C1 segment of cervical spinal cord (tissue), 14 donors: ENCODE measurements around the gene ZNF536.

Source experiments
- DNase-seq, 14 donors: peaks; one replicate each; lab custom pipeline; 2025; lab: John Stamatoyannopoulos, UW

Gene ZNF536

DNA sequence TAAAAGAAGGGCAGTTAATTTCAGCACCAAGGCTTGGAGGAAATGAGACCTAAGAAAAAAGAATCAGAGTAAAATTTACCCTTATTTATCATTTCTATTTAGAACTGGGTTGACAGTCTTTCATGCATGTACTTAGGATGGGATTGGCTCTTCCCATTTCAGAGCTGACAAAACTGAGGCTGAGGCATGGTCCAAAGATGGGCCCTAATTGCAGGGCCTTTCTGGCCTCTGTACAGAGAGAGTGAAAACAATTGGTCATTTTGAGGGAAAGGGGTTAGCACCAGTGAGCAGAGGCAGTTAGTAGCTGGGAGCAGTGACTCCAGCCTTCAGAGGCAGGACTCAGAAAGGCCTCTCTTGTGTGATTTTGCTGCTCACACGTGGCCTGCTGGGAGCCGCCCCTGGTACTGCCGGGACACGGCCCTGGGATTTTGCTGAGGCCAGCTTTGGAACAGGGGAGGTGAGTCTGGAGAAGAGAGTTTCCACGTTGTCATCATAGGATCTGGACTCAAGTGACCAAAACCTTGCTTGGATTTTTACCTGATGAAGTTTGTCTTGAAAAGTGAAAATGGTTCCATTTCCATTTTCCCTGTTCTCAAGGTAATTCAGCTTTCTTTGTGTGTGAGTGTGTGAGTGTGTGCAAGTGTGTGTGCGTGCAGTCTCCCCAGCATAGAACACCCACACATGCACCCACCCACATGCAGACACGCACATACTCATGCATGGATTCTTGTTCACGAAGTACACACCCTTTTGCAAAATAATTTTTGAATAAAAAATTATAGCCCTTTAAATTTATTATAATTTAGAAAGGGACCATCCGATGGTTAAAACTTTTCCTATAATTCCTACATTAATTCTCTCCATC is at the start of gene ZNF536:
ZNF536 (plus strand) TSS at position 425 of the 865 bp plus-strand sequence. CDS start 71,179 bp downstream, outside the sequence.
- DNase-seq = peak in 12 of 14 donors; percentile 31 to 84 (median 60)

DNA sequence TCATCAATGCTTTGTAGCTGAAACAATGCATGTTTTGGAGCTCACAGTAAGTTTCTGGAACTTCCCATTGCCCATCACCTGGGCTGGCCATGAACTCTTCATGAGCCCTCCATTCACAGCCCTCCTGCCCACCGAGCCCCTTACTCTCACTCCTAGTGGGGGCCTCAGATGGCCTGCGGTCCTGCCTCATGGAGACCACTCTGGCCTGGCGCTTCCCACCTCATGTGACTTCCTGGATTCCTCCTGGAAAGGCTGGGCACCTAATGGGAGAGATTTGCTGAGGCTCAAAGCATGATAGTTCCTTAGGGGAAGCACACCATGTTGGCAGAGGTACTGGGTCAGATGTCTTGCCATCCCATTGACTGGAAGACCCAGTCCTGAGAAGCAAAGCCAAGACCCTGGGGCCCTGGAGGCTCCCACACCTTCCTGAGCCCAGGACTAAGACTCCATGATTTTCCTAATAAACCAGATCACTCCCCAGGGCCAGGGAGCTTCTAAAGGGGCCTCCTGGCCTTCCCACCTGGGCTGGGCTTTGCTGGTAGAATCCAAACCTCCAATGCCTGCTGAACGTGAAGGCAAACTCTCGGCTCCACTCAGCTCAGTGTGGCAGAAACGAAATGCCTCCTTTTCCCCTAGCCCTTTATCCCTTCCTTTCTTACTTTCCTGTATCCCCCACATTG is 49.4 kb upstream of the ZNF536 start:
- DNase-seq = no peak

DNA sequence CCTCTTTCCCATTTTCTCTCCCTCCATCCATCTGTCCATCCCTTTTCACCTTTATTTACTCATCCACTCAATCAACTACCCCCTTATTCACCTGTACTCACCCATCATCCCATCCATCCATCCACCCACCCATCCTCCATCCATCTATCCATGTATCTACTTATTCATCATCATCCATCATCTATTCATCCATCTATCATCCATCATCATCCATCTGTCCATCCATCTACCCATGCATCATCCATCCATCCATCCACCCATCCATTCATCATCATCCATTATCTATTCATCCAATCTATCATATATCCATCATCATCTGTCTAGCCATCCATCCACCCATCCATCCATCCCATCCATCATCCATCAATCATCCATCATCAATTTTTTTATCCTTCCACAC is 48.3 kb upstream of the ZNF536 start:
- DNase-seq = no peak

DNA sequence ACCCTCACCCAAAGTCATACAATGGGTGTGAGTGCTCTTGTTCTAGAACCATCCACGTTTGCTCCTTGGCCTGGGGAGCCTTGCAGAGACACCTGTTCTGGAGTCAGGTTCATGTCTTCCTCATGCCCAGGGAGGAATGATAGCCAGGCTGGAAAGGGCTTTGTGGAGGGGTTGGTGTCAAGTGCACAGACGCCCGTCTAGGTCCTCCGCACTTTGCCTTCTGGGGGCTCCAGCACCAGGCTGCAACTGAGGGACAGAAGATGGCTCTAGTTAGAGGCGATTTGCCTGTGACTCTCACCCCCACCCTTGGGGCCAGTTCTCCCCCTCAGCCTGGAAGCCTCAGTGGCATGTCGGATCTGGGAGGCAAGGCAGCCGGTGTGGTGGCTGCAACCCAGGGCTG is 47.2 kb upstream of the ZNF536 start:
- DNase-seq = no peak

DNA sequence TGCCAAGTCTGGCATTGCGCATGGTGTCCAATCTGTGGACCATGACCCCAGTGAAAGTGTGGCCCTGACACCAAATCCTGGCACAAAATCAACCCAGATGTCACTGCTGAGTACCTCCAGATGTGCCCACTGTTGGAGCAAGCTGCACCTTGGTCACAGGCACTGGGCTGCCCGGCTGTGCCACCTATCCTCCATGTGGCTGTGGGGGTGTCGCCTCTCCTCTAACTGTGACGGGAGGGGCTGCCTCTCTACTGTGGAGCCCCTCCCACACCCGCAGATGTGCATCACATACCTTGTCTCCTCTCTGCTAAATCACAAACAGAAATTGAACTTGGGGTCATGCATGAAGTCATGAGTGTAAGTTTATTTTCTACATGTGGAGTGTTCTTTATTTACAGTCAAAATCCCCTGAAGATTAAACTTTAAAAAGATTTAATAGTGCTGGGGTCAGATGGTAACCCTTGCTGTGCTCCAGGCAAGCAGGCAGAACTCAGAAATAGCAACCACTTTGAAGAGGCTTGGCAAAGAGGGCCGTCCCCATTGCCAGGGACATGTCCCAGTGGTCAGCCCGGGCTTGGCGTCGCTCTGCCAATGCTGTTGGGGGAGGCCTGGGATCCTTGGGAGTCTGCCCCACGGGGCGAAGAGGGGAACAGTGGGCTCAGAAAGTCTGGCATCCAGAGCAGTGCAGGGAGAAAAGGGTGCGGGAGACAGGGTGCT is 46.4 kb upstream of the ZNF536 start:
- DNase-seq = peak in 3 of 14 donors; percentile 16 to 51 (median 17)

DNA sequence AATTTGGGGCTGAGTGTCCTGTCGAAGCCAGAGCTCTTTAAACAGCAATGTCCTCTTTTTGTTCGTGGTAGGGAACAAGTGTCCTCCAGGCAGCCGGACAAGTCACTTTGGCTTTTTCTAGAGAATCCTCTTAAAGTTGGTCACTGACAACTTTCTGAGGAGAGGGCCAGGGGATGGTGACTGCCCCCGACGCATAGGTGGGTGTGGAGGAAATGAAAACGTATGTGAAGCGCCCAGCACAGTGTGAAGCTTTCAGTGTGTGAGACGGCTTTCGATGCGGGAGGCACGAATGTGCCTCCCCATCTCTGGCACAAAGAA is 45.8 kb upstream of the ZNF536 start:
- DNase-seq = no peak

DNA sequence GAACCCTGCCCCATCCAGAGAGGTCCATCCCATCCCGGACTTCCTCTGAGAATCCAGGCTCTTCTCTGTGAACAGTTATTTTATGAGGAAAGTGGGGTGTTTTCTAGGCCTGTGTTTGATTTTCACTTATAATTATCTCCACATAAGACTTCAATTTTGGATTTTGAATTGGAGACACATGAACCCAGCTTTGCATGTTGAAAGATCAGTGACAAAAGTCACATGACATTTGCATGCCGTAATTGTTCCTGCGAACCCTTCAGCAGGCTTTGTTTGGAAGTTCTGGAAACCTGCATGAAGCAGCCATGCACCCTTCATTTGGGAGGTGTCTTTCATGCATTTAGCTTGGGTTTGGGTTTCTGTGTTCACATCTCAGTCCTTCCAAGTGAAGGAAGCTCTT is 44.9 kb upstream of the ZNF536 start:
- DNase-seq = no peak

DNA sequence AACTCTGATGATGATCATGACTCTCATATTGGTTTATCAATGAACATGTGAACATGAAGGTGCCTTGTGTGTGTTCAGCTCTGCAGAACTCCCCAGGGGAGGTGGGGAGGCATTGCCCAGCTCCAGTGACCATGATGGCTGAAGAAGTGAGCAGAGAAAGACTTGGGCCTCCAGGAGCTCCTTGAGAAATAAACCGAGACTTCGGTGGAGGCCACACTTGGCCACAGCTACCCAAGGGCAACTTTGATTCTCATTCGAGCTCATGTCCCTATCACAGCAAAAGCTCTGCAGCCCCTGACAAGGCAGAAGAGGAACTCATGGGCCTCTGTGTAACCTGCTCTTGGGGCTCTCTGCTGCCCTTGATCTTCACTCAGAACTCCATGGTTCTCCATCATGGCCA is 44.1 kb upstream of the ZNF536 start:
- DNase-seq = no peak

DNA sequence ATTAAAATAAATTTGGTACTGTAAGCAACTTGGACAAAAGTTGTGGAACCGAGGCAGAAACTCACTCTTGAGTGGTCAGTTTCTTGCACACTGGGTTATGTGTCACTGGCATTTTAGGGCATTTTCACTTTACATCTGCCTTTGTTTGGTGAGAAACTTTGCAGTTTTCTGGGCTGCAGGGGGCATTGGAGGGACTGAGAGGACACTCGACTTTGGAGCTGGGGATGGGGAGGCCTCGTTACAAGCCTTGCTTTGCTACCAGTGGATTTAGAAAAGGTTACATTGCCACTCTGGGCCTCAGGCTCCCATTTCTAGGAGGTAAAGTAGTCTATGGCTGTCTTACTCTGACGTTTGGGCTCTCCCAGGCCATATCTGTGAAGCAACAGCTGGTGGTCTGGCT is 41.9 kb upstream of the ZNF536 start:
- DNase-seq = no peak

DNA sequence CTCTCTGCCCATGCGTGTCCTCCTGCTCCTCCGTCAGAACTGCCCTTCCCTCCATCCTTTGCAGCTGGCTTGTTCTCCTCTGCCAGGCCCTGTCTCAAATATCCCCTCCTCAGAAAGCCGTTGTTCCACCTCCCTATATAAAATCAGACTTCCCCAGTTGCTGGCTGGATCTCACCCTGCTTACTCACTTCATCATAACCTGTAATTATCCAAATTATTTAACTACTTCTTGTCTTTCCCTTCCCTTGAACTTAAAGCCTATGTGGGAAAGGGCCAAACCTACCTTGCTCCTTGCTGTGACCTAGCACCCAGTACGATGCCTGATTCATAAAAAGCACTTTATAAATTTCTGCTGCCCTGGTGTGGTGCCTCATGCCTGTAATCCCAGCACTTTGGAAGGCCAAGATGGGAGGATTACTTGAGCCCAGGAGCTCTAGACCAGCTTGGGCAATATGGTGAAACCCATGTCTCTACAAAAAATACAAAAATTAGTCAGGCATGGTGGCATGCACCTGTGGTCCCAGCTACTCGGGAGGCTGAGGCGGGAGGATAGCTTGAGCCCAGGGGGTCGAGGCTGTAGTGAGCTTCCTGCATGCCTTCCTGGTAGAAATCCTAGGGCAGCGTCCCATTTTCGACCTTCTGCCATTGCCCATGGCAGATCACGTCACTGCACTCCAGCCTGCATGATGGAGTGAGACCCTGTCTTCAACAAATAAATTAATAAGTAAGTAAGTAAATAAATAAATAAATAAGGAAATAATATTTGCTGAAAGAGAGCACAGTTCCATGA is 39.5 kb upstream of the ZNF536 start:
- DNase-seq = no peak

DNA sequence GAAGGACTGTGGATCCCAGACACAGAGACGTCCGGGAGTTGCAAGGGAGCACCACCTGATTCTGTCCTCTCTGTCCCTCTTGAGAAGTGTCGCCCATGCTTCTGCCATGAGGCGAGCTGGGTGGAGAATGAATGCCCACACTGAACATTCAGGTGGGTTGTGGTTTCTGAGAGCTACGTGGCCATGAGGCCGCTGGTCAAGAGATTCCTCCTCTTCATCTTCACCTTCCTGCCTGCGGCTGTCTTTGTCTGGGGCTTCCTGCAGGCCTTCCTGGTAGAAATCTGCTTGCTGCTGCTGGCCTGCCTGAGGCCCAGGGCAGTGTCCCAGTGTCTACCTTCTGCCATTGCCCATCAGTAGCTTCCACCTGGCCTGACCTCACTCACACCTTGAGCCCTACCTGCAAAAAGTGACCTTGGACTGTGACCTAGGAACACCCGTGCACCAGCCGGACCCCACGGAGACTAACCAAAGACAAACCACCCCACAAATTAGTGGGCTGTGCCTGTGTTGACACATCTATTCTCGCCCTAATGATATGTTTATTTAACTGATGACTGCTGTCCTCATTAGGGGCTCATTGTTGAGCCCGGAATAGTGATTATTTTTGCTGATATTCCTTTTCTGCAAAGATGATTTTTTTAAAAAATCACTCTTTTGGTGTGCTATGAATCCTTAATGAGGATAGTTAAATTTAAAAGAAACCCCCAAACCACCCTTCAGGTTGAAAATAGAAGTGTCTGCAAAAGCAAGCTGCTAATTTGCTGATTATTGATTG is 38.7 kb upstream of the ZNF536 start:
- no peak for DNase-seq

DNA sequence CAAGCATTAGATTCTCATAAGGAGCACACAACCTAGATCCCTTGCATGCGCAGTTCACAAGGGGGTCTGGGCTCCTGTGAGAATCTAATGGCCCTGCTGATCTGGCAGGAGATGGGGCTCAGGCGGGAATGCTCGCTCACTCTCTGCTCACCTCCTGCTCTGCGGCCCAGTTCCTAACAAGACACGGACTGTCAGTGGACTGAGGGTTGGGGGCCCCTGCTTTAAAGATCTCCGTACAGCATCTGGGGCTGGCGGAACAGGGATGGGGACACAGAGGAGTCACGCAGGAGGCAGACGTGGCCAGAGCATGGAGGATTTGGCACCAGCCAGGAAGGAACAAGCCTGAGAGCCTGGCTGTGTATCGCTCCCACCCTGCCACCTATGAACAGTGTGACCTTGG is 37.3 kb upstream of the ZNF536 start:
- DNase-seq = no peak

DNA sequence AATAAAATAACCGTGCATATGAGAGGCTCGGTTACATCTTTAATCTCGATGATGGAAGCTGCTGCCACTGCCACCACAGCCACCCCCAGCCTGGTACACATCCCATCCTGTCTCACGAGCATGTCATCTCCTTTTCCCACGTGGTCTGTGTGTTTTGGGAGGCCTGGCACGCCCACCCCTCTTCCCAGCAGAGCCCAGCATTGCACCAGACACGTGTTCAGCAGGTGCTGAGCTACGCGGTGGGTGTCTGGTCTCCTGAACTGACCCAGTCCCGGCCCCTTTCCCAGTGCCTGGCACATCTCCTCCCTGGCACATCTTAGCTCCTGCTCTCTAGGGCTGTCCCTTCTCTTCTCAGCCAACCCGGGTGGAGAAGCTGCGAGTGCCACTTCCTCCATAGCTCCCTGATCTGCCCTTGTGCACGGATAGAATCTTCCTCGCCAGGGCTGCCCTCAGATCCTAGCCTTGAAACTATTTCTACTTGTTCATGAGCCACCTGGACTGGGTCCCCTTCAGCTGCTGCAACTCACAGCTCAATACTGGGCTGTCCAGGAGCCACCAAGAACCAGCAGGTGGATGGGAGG is 36.8 kb upstream of the ZNF536 start:
- no peak for DNase-seq

DNA sequence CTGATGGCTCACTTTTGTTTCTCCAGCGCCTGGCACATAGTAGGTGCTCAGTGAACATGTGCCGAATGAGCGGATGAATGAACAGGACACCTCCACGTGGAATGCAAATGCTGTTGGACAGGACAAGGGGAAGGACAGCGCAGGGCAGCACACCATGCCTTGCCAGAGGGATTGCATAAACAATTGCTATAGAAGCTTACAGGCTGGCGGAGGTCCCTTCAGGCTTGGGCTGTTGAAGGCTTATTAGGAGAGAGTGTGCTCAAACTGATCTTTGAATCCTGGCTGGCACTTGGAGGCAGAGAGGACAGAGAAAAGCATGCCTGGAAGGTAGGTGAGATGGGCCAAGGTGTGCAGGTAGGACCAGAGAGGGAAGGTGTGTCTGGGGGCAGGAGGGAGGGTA is 35.9 kb upstream of the ZNF536 start:
- DNase-seq = no peak

DNA sequence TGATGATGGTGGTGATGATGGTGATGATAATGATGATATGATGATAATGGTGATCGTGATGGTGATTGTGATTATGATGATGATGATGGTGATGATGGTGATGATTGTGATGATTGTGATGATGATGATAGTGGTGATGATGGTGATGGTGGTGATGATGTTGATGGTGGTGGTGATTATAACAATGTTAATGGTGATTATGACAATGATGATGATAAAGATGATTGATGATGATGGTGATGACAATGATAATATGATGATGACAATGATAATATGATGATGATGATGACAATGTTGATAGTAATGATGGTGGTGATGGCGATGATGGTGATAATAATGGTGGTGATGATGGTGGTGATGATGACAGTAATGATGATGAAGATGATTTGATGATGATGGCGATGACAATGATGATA is 34.1 kb upstream of the ZNF536 start:
- DNase-seq = no peak

DNA sequence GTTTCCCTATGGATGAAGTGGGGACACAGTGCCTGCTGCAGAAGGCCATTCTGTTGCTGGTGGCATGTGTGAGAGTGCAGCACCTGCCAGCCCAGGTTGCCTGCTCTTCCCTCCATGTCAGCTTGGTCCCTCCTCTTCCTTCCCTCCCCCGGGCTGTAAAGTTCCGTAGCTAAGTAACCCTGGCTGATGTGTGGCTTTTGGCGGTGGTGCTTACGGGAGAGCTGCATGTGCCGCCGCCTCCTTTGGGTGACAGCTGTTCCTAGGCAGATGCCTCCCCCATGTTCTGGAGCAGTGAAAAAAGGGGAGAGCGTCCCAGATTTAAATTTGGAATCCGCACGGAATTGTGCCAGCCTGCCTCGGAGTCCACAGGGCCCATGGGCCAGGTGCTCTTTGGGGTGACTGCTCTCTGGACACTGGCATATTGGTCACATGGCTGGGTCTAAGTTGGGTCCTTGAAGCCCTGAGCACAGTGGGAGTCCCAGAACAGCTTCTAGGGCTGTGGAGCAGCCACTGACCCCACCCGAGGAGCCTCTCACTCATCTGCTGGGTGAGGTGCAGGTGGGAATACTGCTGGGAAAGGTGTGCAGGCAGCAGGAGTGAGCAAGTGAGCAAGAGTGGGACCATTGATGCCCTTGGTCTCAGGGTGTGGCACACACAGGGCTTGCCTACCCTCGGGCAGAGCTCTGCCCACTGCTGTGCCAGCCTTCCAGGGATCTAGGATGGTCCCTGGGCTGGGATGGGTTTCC is 33.1 kb upstream of the ZNF536 start:
- DNase-seq = no peak

DNA sequence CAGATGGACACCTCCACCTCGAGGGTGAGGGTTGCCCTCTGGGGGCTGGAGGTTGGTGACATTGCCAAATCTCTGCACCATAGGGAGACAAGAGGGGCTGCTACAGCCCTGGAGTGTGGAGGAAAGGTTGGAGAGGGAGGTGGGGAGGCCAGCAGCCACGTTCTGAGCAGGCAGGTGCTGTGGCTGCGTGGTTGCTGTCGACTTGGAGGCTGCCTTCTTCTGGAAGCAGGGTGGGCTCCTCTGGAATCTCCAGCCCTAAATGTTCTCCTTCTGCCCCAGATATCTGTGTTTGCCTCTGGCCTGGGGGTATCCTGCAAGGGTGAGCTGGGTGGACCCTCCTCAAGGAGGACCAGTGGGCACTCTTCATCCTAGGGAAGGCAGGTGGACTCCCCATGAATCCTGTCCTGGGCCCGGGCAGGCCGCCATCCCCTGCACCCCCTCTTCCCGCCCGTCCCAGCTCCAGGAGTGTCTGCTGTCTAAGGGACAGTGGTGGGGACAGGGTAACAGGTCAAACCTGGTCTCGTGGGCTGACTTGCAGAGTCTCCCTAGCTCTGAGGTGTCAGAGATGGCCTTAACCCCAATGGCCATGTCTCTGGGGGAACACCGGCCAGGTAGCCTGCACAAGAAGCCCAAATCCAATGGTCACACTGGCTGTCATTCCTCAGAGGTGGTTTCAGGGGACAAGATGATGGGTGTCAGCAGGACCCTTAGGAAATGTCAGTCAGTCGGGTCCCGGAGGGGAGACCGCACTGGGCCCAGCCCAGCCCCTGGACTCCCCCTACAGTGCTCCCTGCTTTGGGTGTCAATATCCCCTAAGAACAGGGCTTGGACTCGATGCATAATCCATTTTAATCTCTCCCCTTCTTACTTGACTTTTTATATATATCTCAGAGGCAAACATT is 32.3 kb upstream of the ZNF536 start:
- no peak for DNase-seq

DNA sequence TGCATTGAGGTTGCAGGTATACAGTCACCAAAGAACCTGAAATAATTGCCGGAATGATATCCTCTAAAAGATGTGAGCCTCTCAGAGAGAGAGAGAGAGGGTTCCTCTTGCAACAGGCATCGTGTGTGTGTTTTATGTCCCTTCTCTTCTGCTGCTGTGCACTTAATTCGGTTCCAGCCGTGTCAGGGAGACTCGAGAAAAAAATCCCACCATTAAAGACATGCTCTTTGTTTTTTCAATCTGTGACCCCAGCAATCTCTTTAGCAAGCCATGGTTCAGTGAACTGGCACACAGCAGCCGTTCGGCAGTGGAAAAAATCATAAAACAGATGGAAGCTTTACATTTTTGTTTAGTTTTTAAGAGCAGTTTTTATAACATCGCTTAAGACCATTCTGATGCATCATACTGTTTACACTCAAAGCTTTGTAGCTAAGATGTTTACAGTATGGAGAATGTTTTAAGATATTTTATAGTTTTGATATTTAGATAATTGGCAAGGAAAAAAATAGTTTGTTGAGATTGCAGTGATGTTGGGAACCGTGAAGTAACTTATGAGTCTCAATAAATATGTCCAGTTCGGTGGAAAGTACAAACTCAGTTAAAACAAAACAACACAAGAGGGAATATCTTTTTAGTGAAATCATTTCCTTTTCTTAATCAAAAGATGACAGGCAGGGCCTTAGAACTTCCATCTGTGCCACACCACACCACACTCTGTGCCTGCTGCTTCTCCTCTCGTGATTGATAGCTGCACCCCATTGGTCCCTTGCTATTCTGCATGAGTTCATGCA is 31.2 kb upstream of the ZNF536 start:
- peak in 1 of 14 donors; percentile 28 for DNase-seq
